ENCODE measurements around the gene GABRR1.

DNA sequence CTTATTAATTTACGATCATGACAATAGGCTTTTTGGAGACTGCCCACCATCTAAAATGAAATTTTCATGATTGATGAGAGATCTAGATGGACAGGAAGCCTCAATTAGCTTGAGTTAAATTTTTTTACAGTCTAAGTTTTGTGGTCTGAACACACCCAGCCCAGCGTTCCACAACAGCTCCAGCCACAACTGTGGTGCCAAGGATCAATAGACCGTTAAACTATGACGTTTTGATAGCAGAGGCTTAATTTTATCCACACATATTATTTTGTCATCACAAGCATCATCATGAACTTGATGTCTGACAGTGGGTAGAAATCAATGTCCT, 5.5 kb upstream of the GABRR1 start:
- TF ChIP-seq CTCF (conservative IDR thresholded peaks at IDR 0.05; ENCODE audit: low read length): no peak
- no peak for TF ChIP-seq EZH2phosphoT487 (IDR thresholded peaks at IDR 0.05; ENCODE audit: borderline replicate concordance, low read depth, low read length)

Measured in OCI-LY7 (cell line).